Peyer's patch (tissue), 4 donors: ENCODE data around the gene CDK5RAP1.

ENCODE experiments used
- CTCF ChIP-seq, 6 experiments: fragments of 450-650 bp in 4 of 6; fragments of 200-600 bp in 2 of 6; sonication (generic) in 1 of 6; IDR thresholded peaks; one replicate each; pipeline ENCODE4 v1.5.1; 2017 to 2019; ENCODE audit warnings: antibody characterized with exemption in 6 of 6, mild to moderate bottlenecking in 3 of 6, moderate library complexity in 1 of 6
- POLR2A ChIP-seq, 2 donors: fragments of 450-650 bp; IDR thresholded peaks; one replicate each; pipeline ENCODE4 v1.5.1; 2017; ENCODE audit warnings: antibody characterized with exemption in 2 of 2, mild to moderate bottlenecking in 2 of 2, moderate library complexity in 2 of 2

GRCh38 chr20:33312583-33312982 lies 88.7 kb downstream of the CDK5RAP1 start:
- no peak for TF ChIP-seq CTCF (IDR thresholded peaks at IDR 0.05)
- TF ChIP-seq POLR2A (IDR thresholded peaks at IDR 0.05): no peak
